Body of pancreas (tissue), 4 donors: ENCODE data around the gene RBFOX2.

Experiments used
- CTCF ChIP-seq, 7 experiments: fragments of 450-650 bp in 4 of 7; fragments of 200-600 bp in 3 of 7; sonication (generic) in 3 of 7; IDR thresholded peaks; one replicate each; pipeline ENCODE4 v1.5.1; 2016 to 2019; ENCODE audit warnings: antibody characterized with exemption in 7 of 7
- POLR2A ChIP-seq, 3 donors: fragments of 450-650 bp; IDR thresholded peaks; one replicate each; pipeline ENCODE4 v1.6.1; 2016; ENCODE audit warnings: antibody characterized with exemption in 3 of 3, mild to moderate bottlenecking in 2 of 3

GRCh38 chr22:35910003-35910769 is 118.4 kb downstream of the RBFOX2 start:
- TF ChIP-seq CTCF (IDR thresholded peaks at IDR 0.05) (no peak), POLR2A (IDR thresholded peaks at IDR 0.05) (no peak)
